SK-N-DZ (cell line): ENCODE results near the gene NDC80.

Experiments
- DNase-seq: peaks from one replicate; pipeline ENCODE4 v3.0.0-alpha.2; 2015; ENCODE audit warnings: low spot score

NDC80 gene

DNA sequence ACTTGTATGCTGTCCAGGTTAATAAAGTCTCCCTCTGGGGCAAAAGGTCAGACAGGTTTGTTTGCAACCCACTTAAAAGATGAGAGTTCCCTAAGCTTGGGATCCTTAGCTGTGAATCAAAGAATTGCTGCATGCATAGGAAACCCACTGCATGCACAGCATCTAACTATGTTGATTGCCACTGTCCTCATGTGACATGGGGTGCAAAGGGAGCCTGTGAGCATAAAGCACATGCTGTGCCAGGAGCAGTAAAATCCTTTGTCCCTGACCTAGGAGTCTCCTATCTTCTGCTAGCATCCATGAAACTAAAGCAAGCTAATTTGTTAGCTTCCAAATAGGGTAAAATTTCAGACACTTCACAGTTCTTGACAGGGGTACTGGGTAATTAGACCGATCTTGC is 13.8 kb upstream of the NDC80 start:
- no peak for DNase-seq

DNA sequence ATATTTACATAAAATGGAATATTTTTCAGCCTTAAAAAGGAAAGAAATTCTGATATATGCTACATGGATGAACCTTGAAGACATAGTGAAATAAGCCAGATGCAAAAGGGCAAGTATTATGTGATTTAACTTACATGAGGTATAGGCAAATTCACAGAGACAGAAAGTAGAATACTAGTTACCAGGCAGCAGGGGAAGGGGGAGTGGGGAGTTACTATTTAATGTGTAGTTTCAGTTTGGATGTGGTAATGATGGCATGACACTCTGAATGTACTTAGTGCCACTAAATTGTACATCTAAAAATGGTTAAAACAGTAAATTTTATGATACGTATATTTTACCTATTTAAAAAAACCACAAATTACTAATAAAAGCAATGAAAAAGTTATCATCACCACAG is 12.1 kb upstream of the NDC80 start:
- DNase-seq = no peak

DNA sequence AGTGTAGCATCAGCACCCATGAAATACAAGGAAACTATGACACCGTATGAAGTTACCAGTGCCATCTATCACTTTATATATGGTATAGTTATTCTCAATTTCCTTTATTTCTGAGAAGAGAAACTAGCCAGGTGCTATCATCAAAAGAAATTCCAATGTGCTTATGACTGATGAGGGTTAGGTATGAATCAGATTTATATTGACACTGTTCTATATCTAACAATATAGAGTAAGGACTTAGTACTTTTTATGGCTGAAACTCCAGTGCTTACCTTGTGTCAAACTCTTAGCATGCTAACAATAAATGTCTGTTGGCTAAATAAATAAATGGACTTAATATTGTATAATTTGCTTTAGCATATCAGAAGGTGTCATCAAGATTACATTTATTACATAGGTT is 7.0 kb upstream of the NDC80 start:
- DNase-seq = no peak

DNA sequence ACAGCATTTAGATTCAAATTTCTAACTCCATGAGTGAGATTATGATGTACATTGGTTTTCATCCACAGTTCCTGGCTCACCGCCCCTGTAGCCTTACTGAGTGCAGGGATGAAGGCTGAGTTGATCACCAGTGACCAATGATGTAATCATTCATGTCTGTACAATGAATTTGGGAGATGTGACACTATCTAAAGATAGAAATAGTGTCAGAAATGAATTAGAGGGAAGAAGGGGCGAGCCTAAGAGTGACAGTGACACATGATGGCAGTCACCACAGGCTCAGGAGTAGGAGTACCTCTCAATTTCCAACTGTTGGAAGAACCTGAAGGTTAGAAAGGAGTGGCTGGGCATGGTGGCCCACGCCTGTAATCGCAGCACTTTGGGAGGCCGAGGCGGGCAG is 3.2 kb upstream of the NDC80 start:
- no peak for DNase-seq

DNA sequence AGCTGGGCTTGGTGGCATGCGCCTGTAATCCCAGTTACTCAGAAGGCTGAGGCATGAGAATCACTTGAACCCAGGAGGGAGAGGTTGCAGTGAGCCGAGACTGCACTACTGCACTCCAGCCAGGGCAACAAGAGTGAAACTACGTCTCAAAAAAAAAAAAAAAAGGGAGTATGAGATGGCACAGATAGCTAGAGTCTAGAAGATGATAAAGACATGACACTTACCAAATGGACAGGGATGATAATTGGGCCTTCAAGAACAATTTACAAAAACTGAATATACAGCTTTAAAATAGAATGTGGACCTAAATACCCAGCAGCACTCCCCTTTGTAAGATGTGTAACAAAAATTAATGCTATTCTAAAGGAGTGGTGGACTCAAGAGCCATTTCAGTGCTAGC is 2.8 kb upstream of the NDC80 start:
- no peak for DNase-seq

DNA sequence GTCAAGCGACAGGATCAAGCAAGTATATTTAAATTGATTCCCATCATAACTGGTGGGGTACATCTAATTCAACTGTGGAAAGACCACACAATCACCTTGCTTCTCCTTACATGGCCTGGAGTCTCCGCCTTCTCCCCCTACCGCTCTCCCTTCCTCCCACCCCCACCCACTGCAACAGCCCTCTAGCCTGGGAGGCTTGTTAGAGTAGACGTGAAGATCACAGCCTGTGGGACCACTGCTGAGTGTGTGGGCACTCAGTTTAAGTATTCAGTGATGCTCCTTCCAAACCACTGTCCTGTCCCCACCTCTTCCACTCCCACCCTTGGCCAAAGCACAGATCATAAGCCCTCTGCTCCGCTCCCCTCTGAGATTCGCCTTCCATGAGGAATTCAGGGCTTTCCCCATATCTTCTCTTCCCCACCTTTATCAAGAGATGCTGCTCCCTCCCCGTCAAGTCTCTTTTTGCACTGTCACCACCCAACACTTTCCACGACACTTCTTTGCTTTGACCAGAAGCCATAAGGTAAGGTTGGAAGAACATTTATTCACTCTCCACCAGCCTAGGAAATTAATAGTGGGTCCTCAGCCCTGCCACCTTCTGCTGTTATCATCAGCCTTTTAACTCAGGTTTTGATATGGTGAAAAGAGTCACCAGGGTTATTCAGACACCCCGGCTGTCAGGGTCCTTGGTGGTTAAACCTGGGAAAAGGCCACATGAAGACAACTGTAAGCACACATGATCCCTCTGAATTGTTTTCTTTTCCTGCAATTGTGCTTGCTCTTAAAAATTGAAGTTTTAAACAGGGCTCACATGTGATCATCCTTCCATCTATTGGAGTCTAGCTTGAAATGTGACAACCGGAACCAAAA is 1.8 kb upstream of the NDC80 start:
- no peak for DNase-seq

DNA sequence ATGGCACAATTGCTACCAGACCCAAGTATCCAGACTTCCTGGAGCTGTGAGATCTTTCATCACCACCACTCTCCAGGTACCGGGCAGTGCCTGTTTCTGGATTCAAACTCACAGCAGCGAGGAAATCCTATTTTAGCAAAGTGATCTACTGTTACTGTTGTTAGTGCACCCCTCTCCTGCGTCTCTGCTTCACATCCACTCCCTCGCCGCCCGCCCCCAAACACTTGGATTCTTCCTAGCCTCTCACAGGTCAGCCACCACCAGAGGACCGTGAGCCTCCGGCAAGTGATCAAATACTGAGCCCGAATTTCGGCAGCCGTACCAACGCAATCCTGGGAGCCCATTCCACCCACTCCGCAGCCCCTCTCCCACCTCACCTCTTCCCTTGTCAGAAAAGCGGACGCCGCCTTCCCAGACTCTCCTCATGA is 571 bp upstream of the NDC80 start:
- no peak for DNase-seq

DNA sequence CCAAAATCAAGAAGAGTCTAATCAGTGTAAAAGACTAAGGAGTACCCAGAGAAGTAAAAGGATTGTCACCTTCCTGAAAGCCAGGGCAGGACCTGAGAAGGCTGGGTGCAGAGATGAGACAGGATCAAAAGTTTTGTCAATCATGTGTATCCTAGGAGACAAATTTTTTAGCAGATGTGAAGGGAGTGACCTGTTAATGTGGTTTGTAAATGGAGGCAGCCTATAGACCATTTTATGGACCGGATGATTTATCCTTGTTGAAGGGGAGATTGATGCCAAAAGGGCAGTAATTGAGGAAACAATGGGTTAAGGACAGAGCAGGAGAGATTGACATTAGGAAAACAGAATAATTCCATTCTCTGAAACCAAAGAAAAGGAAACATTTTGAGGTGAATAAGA is 813 bp downstream of the NDC80 start:
- no peak for DNase-seq

DNA sequence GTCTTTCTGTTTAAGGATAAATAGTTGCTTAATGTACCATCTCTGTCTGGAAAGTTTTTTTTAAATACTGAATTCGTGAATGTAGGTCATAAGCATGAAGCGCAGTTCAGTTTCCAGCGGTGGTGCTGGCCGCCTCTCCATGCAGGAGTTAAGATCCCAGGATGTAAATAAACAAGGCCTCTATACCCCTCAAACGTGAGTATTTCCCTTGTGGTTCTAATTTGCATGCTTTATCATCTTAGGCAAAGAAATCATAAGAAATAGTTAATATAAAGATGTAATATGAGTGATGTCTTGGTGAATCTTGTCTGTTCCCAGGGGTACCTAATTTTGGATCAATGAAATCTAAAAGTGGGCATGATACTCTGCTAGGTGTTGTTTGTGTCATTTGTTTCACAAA is 1.5 kb downstream of the NDC80 start:
- DNase-seq = no peak

DNA sequence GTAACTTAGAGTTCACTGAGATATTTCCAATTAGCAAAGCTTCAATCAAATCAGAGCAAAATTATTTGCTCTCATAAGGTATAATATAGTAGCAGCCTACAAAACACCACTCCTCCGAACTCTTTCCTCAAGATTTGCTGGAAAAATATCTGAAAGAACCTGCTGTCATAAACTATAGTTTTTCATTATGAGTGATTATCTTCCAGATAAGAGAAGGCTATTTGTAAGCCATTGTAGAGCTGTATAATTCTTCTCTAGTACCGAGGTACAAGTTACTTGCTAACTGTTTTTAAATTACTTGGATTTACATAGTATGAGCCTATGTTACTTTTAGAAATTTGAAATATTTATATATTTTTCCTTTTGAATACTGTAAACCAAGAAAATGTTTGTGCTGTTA is 2.1 kb downstream of the NDC80 start:
- no peak for DNase-seq

DNA sequence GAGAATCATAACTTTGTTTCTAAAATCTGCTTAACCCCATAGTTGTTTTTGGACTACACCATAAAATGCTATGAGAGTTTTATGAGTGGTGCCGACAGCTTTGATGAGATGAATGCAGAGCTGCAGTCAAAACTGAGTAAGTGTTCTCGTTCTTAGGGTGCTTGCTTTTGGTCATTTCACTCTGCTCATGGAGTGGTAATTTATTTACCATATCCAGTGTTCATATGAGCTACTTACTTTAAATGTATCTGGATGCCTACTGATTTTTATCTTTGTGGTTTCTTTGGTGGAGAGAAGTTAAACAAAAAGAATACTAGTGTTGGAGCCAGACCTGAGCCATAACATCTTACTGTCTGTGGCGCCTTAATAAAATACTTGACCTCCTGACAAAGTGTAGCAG is 16.4 kb downstream of the NDC80 start:
- DNase-seq = no peak

DNA sequence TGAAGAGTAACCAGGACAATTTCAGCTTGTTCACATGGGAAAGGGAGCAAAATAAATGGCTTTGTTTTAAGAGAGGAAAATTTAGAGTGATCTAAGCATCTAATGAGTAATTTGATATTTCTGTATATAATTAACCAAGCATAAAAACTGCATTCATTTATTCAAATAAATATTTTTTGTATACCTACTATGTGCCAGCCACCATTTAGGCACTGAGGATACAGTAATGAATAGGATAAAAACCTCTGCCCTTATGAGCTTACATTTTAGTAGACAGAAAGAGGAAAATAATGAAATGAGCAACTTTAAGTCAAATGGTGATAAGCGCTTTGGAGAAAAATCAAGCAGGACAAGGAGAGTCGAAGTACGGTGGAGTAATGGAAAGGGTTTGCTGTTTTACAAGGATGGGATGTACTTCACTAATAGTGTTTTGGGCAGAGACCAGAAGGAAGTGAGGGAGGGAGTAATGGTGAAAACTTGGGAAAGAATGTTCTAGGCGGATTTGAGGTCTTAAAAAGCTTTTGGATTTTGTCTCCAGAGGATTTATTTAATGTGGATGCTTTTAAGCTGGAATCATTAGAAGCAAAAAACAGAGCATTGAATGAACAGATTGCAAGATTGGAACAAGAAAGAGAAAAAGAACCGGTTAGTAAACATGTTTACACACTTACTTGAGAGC is 17.4 kb downstream of the NDC80 start:
- no peak for DNase-seq

DNA sequence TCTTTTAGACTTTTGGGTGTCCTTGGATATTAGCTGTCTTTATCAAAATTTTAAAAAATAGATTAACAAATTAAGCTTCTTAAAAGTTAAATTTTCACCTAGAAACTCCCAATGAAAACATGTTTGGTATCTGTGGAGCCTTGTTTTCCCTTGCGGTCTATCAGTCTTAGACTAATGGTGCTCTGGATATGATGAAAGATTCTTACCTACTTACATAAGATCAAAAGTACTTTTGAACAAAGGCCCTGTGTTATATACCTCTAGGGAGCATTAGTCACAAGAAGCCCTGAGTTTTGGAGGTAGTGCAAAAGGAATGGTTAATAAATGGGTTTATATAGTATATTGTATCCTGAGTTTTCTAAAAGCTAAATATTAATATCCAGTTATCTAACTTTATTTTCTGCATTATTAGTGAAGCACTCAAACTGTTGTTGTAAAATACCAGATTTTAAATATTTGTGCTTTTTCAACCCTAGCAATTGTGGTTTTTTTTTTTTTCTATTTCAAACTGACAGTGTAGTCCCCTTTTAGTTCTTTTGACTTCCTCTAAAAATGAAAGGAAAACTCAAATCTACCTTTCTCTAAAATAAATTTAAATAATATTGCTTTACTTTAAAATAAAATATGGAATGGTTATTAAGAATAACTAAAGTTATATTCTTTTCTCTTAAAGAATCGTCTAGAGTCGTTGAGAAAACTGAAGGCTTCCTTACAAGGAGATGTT is 18.1 kb downstream of the NDC80 start:
- DNase-seq = no peak

DNA sequence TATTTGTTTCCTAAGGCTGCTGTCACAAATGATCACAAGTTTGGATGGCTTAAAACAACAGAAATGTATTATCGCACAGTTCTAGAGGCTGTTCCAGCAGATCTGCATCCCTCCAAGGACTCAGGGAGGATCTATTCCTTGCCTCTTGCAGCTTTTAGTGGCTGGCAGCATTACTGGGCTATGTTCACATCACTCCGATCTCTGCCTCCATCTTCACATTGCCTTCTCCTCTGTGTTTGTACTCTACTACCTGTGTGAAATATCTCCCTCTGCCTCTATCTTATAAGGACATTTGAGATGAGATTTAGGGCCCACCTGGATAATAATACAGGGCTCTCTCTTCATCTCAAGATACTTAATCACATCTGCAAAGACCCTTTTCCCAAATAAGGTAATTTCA is 18.9 kb downstream of the NDC80 start:
- no peak for DNase-seq

DNA sequence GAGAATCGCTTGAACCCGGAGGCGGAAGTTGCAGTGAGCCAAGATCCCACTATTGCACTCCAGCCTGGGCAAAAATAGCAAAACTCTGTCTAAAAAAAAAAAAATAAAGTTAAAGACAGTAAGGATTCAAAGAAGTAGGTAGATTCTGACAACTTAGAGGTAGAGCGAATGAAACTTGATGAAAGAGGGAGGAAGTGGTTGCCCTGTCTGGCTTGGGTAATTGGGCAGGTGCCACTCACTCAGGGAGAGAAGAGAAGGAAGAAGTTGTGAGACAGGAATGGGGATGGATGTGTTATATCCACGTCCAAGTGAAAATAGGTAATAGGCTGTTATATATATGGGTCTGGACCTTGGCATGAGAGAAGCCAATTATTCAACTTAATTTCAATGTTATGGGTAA is 26.3 kb downstream of the NDC80 start:
- no peak for DNase-seq

DNA sequence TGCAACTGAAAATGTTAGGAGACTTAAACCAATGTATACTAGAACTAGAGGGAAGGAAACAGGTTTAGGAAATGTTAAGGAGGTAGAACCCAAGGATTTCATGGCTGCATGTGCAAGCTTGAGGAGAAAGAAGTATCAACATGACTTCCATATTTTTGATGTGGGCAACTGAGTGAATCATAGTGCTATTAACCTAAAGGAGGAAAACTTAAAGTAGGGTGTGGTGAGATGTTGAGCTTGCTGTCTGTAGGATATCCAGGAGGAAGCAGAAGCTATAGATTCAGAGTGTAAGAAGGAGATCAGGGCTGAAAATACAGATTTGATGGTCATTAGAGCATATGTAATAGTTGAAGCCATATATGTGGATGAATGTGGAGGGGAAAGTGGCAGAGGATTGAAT is 31.5 kb downstream of the NDC80 start:
- no peak for DNase-seq

DNA sequence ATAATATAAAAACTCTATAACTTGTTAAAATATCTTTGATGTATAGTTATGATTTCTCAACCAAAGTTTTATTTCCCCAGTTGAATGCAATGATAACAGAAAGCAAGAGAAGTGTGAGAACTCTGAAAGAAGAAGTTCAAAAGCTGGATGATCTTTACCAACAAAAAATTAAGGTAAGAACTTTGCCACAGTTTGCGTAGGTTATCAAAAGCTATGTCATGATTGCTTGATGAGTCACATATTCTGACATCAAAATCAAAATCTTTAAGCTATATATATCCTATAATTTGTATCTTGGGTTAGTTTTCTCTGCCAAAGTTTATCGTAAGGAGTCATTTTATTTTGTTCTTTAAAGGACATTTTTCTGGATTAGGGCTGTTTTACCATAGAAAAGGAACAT is 35.0 kb downstream of the NDC80 start:
- no peak for DNase-seq

DNA sequence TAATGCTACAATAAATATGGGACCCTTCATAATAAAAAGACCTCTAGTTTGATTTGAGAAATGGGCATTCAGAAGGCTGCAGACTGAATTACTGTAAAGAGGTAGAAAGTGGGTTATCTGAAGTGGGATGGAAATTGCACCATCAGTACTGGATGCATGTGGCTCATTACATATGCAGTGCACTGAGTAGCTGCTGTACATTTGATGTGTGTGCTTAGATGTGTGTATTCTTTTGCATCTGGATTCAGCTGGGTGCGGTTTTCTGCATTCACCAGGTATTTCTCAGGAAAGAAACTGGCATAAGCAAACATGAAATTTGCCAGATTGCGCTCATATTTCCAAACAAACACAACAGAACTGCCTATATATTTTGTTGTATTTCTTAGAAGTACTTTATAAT is 38.2 kb downstream of the NDC80 start:
- DNase-seq = no peak

DNA sequence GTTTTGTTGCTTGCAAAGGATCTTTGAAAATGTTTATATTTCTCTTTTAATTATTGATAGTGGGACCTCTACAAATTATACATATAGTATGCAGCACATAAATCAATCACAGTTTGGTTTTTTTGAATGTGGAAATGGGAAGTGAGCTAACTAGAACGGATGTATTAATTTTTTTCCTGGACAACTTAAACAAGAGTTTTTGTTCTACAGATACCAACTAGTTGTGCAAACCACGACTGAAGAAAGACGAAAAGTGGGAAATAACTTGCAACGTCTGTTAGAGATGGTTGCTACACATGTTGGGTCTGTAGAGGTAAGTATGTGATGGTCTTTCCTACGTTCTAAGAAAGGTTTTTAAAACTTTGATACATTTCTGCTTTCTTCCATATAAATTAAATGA is 39.2 kb downstream of the NDC80 start:
- DNase-seq = no peak

DNA sequence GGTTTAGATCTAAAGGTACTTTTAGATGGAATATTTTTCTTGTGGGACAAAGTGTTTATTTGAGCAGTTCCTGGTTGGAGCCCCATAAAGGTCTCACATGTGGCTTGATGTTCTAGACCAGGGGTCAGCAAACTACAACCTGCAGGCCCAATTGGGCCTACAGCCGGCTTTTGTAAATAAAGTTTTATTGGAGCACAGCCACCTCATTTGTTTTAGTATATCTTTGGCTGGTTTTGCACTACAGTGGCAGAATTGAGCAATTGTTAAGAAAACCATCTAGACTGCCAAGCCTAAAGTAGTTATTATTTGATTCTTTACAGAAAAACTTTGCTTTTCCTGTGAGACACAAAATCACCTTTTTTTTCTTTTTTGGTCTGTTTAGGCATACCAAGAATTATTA is 41.6 kb downstream of the NDC80 start:
- DNase-seq = no peak

DNA sequence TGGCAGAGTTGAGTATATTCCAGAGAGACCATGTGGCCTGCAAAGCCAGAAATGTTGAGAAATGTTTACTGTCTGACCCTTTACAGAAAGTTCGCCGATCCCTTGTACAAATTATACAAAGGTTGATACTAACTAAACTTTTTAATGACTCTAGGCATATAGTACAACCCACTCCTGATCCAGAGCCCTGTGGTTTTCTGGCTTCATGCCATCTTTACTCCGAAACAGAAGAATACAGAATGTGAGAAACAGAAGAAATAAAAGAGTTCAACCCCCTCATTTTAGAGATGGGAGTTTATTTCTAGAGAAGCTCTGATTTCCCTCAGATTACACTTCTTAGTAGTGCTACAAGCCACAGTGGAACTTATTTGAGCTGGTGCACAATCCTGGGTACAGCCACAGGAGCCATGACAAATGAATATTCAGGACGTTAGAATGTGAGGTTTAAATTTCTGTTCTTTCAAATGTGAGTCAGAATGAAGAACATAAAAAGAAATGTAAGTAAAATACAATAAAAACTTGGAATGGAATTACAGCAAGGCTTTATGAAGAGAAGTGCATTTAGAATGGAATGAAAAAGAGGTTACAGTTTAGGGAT is 46.1 kb downstream of the NDC80 start:
- DNase-seq = no peak

DNA sequence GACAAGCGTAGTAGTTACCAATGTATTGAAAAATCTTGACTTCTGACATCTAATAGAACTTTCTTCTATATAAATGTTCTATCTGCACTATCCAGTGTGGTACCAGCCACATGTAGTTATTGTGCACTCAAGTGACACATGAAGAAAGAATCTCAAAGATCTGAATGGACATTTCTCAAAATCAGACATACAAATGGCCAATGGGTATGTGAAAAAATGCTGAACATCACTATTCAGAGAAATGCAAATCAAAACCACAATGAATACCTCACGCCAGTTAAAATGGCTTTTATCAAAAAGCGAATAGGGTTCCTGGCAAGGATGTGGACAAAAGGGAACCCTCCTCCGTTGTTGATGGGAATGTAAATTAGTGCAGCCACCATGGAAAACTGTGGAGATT is 46.7 kb downstream of the NDC80 start:
- DNase-seq = no peak
